HG03469 (cell line): ENCODE data around the gene CATSPERE.

Experiments used
- ATAC-seq: cut with Tn5 transposase; IDR thresholded peaks from one replicate; pipeline ENCODE4 v1.9.1; 2021; ENCODE audit warnings: mild to moderate bottlenecking, moderate library complexity, moderate number of reproducible peaks; ENCODE audit not compliant: unreplicated experiment

Gene CATSPERE

GRCh38 chr1:244461245-244462071 lies at the start of gene CATSPERE:
TSS of gene CATSPERE (plus strand) at chr1:244461273. CDS start at chr1:244461430, 157 bp downstream.
- ATAC-seq = peak; percentile 96

- ATAC-seq = no peak
Measured at GRCh38 chr1:244412176-244412575, 48.9 kb upstream of the CATSPERE start.

DNA sequence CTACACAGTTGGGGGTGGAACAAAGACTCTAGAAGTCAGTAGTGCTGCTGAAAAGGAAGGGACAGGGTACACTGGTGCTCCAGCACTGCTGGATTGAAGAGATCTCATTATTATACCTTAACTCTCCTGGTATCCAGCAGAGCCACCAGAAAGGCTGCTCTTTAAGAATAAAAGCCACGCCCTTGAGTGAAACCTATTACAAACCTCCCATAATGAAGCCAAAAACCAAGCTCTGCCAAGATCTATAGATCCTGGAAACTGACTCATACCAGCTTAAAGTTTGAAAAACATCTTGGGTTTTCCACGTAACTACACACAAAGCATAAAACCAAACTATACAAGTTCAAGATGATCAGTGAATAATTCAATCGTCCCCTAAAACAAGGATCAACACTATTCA lies 47.3 kb upstream of the CATSPERE start:
- no peak for ATAC-seq

DNA sequence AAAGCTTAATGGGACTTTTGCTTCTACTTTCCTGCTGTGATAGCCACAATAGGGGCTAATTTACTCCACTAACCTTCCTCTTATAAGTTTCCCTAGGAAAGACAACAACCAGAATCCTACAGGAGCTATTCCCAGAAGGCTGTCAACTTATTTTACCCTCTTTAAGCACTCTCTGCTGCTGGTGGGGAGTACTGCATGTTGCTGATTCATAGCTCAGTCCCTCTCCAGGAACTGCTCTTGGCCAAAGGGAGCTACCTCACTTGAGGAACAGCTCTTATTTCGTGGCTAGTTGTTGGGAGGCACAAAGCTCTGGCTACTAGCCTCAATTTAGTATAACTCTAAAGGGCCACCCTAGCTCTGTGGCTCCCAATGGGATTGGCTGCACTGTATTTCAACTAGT lies 46.5 kb upstream of the CATSPERE start:
- no peak for ATAC-seq

GRCh38 chr1:244419024-244419423 lies 42.0 kb upstream of the CATSPERE start:
- no peak for ATAC-seq

GRCh38 chr1:244422174-244422573 lies 38.9 kb upstream of the CATSPERE start:
- no peak for ATAC-seq

DNA sequence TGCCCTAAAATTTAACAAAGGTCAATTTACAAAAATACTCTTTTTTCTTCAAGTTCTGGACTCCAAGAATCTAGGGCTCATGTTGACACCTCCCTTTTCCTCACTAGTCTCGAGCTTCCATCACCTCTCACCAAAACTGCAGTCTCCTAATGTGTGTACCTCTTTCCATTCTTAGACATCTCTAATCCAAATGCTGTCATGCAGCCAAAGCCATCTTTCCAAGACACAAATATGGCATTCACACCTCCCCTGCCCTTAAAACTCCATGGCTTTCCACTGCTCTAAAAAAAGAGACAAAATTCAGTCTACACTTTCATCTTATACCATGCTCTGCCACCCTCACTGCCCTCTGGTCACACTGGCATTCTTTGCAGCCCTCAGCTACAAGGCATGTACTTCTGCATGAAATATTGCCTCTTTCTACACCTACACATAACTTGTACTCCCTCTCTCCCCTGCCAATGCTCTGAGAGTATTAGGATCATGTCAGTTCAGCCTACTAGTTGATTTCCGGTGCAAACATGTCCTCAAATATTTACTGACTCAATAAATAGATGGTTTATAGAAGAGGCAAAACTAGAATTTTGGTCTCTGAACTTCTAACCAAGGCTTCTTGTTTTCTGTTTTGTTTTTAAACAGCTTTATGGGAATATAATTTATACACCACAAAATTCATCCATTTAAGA lies 36.3 kb upstream of the CATSPERE start:
- no peak for ATAC-seq

- no peak for ATAC-seq
Measured at GRCh38 chr1:244427647-244428046, 33.4 kb upstream of the CATSPERE start.

GRCh38 chr1:244429818-244430217 lies 31.3 kb upstream of the CATSPERE start:
- ATAC-seq = no peak

DNA sequence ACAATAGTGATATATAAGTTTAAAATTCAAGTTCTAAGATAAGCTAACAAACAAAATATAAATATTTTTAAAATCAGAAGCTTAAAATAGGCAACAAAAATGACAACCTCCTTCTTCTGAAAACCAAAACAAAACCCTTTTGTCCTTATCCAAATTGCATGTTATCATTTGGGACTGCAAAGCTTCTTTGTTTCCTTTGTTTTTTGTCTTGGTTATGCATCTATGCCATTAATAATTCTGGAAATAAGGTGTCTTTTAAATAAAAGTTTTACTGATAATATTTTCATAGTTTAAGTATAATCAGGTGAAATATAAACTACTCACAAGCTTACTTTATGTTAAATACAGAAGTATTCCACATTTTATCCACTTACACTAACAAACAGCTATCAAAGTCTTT lies 29.9 kb upstream of the CATSPERE start:
- ATAC-seq = no peak

DNA sequence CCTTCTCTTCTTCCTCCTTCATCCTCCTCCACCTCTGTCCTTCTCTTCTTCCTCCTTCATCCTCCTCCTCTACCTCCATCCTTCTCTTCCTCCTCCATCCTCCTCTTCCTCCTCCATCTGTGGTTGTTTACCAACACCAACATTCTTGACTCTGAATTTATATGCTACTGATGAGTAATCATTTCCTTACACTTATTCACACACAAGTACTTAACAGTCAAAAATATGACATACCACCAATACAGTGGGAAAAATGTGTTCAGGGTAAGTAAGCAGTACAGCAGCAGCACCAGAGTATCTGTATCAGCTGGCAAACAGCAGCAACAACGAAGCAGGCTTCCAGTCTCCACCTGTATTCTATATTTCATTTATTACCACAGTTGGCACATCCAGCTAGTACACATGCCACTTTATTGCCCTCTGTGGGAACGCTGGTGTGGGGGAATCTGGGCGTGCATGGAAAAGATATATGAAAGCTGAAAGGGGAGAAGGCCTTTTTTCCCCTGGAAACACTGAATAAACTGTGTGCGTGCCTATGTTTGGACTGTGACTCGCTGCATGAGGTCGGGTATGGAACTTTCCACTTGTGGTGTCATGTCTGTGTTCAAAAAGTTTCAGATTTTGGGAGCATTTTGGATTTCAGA lies 25.4 kb upstream of the CATSPERE start:
- no peak for ATAC-seq

- ATAC-seq = no peak
Measured at GRCh38 chr1:244436336-244437085, 24.6 kb upstream of the CATSPERE start.

DNA sequence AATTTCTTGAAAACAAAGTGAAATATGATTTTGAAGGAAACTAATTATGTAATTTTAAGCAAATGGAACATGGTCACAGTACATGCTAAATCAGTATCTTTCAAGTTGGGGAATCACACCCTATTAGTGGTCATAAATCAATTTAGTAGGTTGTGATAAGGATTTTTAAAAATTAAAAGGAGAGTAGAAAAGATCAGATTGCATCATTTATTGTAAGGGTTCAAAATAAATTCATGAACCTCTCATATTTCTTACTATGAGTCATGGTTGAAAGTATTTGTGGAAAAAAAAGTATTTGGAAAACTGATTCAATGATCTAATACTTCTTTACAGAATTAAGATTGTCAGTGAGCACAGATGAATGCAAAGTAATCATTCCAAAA lies 24.0 kb upstream of the CATSPERE start:
- ATAC-seq = no peak

DNA sequence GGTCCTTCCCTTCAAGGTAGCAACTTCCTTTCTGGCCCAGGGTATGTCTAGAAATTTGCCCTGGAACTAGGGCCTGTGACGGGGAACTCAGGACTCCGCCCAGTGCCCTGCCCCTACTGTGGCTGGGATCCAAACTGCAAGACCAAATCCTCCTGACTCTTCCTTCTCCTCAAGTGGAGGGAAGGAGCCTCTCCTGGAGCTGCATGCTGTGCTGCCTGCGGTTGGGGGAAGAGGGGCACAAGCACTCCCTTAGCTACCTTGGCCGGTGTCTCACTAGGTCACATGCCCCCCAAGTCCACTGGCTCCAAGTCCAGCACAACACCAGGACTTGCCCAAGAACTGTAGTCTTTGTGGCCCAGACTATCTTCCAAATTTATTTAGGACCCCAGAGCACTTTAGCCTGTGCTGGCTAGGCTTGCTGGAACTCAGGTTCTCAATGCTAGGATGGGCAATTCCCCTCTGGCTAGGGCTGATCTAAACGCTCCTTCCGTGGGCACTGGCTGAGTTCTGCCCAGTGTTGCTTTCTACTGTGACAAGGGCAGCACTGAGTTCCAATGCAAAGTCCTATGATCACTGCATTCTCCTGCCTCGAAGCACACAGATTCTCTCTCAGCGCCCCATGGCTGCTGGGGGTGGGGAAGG lies 21.6 kb upstream of the CATSPERE start:
- no peak for ATAC-seq

DNA sequence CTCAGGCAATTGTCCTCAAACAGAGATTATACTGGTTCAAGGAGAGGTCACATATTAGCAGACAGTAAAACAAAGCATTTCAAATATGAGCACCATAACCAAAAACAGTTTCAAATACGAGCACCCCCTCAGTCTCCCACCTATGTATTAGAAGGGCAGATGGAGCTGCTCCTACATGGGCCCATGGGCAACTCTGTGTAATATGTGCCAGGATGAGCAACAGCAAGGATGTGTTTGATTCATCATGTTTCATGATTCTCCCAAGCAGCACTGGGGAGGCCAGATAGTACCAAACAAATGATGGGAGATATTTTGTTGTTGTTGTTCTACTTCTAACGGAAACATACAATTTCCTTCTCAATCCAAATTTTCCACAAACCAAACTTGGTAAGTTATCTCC lies 18.2 kb upstream of the CATSPERE start:
- no peak for ATAC-seq

GRCh38 chr1:244444854-244445253 lies 16.2 kb upstream of the CATSPERE start:
- no peak for ATAC-seq

- ATAC-seq = no peak
Measured at GRCh38 chr1:244445320-244446181, 15.5 kb upstream of the CATSPERE start.

- no peak for ATAC-seq
Measured at GRCh38 chr1:244447024-244447423, 14.0 kb upstream of the CATSPERE start.

DNA sequence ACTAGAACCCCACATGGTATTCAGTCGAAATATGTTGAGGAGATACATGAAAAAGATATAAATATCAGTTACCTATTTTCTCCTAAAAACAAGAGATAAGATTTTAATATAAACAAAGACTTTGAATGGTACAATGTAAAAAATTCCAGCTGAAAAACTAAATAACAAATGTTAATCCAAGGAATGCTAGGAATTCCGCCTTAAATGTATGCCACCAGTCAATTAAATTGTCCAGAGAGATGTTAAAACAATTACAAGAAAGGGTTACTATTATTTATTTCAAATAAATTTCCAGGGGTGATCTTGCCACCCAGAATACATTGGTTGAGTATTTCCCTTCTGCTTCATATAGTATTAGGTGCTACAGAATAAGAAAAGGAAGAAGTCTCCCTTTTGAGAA lies 13.5 kb upstream of the CATSPERE start:
- ATAC-seq = no peak
